Measurements from ENCODE around the gene TBC1D10A. TPM values are rescaled to one million over a fixed set of nuclear protein-coding genes. Genes with fewer than 3 reads are reported as not detected.

Gene TBC1D10A
- total RNA-seq, 1 experiment from 2014 or later, result 18.6 TPM

DNA sequence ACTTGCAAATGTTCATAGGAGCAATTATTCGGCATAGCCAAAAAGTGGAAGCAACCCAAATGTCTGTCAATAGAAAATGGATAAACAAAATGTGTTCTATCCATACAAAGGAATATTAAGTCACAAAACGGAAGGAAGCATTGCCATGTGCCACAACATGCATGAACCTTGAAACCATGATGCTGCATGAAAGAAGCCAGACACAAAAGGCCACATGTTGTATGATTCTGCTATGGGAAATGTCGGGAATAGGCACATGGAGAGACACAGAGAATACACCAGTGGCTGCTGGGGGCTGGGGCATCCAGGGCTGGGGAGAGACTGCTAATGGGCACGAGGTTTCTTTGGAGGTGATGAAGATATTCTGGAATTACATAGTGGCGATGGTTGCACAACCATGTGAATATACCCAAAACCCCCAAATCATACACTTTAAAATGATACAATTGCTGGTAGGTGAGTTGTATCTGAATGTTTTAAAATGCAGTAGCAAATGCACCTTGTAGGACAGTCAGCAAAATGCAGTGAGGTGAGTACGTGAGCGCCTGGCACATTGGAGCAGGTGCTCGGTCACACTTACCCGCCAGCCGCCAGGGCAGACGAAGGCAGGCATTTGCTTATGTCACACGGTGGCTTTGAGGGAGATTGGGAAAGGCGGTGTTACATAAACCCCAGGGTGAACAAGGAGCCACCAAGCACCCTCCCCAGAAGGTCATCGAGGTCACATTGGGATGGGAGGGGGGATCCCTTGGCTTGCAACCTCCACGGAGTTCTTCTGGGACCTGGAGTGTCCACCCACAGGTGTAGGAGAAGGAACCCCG, 53.8 kb downstream of the TBC1D10A start:
- CTCF ChIA-PET, result no interaction called here

More for the DNA sequence above, 53.8 kb downstream of the TBC1D10A start:
- ATAC-seq (no peak), DNase-seq (ENCODE audit: low read depth, low spot score) (no peak)
- no peak overlapping the region for H3K4me2 ChIP-seq (ENCODE audit: low read length)
- H3K4me3 ChIP-seq (replicated peaks in 1 of 2; ENCODE audit: low read depth in 1 of 2, low read length in 2 of 2), result no peak overlapping the region
- no peak for TF ChIP-seq FOSL1 (IDR thresholded peaks at IDR 0.05; ENCODE audit: low read depth)
- TF ChIP-seq, protein P1, sequence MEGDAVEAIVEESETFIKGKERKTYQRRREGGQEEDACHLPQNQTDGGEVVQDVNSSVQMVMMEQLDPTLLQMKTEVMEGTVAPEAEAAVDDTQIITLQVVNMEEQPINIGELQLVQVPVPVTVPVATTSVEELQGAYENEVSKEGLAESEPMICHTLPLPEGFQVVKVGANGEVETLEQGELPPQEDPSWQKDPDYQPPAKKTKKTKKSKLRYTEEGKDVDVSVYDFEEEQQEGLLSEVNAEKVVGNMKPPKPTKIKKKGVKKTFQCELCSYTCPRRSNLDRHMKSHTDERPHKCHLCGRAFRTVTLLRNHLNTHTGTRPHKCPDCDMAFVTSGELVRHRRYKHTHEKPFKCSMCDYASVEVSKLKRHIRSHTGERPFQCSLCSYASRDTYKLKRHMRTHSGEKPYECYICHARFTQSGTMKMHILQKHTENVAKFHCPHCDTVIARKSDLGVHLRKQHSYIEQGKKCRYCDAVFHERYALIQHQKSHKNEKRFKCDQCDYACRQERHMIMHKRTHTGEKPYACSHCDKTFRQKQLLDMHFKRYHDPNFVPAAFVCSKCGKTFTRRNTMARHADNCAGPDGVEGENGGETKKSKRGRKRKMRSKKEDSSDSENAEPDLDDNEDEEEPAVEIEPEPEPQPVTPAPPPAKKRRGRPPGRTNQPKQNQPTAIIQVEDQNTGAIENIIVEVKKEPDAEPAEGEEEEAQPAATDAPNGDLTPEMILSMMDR (IDR thresholded peaks at IDR 0.05 in 2 of 3, conservative IDR thresholded peaks at IDR 0.05 in 1 of 3; ENCODE audit: borderline replicate concordance in 1 of 3, insufficient read depth in 1 of 3, low read depth in 2 of 3, low read length in 2 of 3), result no peak
- TF ChIP-seq RAD21 (IDR thresholded peaks at IDR 0.05; ENCODE audit: low read depth), result no peak
- no peak for TF ChIP-seq POLR2AphosphoS5 (IDR thresholded peaks at IDR 0.05; ENCODE audit: low read depth, low read length)
- TF ChIP-seq, protein P2, sequence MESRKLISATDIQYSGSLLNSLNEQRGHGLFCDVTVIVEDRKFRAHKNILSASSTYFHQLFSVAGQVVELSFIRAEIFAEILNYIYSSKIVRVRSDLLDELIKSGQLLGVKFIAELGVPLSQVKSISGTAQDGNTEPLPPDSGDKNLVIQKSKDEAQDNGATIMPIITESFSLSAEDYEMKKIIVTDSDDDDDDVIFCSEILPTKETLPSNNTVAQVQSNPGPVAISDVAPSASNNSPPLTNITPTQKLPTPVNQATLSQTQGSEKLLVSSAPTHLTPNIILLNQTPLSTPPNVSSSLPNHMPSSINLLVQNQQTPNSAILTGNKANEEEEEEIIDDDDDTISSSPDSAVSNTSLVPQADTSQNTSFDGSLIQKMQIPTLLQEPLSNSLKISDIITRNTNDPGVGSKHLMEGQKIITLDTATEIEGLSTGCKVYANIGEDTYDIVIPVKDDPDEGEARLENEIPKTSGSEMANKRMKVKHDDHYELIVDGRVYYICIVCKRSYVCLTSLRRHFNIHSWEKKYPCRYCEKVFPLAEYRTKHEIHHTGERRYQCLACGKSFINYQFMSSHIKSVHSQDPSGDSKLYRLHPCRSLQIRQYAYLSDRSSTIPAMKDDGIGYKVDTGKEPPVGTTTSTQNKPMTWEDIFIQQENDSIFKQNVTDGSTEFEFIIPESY (IDR thresholded peaks at IDR 0.05; ENCODE audit: extremely low read depth, insufficient replicate concordance, low read length), result no peak
- no peak for TF ChIP-seq EGR1 (IDR thresholded peaks at IDR 0.05; ENCODE audit: low read depth)
- no peak for TF ChIP-seq ZFX (IDR thresholded peaks at IDR 0.05)
- no peak overlapping the region for H3K27ac ChIP-seq (ENCODE audit: low read depth, low read length)
- intact Hi-C loops (cut with micrococcal nuclease), result no loop called here
- no peaks in the 10 kb centered on the region for H3K36me3 ChIP-seq (ENCODE audit: control insufficient read depth in 1 of 2, insufficient read depth in 2 of 2, low read length in 2 of 2)
- peaks cover 5 to 15% of the 10 kb centered on the region in 2 experiments; a peak in 3 of 4 replicates for H3K4me1 ChIP-seq (ENCODE audit: control insufficient read depth in 1 of 2, insufficient read depth in 2 of 2, low read length in 2 of 2)
- no peaks in the 10 kb centered on the region for H3K9me3 ChIP-seq (ENCODE audit: control insufficient read depth in 1 of 2, insufficient read depth in 1 of 2, low read depth in 1 of 2, low read length in 2 of 2)
- RAD21 ChIA-PET (ENCODE audit: low non-redundant PET in 1 of 2, low total read pairs in 2 of 2, uncharacterized antibody in 2 of 2, unreplicated experiment in 2 of 2), result no interaction called here
- no peaks in the 10 kb centered on the region for H4K20me1 ChIP-seq (ENCODE audit: insufficient read depth)
- BruUV-seq (replicated peaks), result no TSS peak
- POLR2A ChIA-PET, result no interaction called here
- no peak overlapping the region for H2AFZ ChIP-seq (ENCODE audit: low read depth, low read length, poor library complexity, severe bottlenecking)
- H3K79me2 ChIP-seq (ENCODE audit: insufficient read depth, low read length), result no peaks in the 10 kb centered on the region
- no peaks in the 10 kb centered on the region for H3K9me2 ChIP-seq (ENCODE audit: insufficient read depth)
- H3K9ac ChIP-seq (ENCODE audit: low read length), result no peak overlapping the region
- H3K27me3 ChIP-seq (ENCODE audit: insufficient read depth, low read length), result no peaks in the 10 kb centered on the region

All from HCT116 (cell line).